Activated CD8-positive, alpha-beta memory T cell treated with anti-CD3 and anti-CD28 coated beads for 48 hours (primary cell): ENCODE results near the gene HOXC13.

ENCODE experiments used
- DNase-seq, 3 experiments: peaks; one replicate each; pipeline ENCODE4 v3.0.0-alpha.2; 2020; ENCODE audit warnings: low read depth in 2 of 3, low spot score in 2 of 3

Gene HOXC13

DNA sequence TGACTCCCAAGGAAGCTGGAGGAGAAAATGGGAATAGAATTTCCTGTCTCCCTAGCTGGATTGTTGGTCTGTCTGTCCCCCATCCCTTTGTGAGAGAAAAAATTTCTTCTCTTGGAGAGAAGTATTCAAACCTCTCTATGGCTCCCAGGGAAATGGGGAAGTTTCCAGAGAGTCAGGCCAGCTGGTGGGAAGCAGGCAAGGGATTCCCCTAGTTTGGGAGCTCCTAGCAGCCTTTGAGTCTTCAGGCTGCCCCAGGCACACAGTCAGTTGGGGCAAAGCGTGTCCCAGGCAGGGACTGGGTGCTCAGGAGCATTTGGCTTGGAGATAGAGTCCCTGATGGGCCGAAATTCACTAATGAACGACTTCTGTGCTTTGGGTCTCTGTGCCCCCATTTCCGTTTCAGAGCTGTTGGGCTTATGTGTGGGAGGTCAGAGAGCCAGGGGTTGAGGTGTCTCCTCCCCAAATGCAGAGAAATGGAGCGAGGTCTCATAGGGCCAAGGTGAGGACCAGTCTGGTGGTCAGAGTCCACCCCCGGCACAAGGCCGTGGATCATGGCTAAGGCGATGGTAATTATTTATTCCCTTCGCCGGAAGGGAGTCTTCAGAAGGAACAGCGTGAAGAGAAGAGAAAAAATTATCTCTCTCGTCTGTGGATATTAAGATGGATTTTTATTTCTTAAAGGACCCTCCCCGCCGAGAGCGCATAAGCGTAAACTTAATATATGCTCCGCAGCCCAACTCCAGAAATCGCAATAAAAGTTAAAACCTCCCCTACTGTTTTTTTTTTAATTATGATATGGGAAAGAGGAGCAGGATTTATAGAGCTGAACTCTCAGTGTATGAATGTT is 54.8 kb downstream of the HOXC13 start:
- no peak for DNase-seq

DNA sequence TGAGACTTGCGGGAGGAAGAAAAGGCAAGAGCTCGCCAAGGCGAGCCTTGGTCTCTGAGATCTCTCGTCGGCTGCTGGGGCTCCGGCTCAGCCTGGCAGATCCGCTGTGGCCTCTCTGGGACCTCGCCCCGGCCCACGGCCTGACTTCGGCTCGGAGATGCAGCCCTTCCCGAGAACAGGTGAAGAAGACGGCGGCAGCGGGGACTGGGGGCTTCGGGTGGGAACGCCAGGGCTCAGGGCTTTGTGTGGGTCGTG is 55.3 kb downstream of the HOXC13 start:
- DNase-seq = no peak

DNA sequence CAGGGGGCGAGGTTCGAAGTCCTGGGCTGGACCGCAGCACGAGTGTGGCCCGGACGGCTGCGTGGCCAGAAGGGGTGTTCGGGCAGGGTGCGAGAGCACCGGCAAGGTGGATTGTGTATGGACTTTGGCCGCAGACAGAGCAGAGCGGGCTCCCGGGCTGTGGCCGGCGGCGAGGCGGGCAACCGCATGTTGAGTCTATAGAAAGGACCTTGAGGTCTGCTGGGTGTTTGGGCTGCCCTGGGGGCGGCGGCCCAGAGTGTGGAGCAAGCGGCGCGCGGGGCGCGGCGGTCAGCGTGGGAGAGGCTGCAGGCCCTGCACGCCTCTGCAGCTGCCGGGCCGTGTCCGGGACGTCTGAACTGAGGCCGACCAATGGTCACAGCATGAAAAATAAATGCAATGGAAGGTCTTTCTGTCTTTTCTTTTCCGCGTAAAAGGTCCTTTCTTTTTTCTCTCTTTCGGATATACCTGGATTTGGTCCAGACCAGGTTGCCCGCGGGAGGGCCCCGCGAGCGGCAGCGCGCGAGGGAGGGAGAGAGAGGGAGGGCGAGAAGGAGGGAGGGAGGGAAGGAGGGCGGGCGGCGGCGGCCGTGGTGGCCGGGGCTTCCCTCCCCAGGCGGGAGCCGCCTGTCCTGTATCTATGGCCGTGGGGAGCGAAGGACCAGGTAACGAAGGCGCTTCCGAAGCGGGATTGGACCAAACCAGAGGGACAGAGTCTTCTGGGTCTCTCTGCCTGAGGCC is 55.8 kb downstream of the HOXC13 start:
- DNase-seq = no peak

DNA sequence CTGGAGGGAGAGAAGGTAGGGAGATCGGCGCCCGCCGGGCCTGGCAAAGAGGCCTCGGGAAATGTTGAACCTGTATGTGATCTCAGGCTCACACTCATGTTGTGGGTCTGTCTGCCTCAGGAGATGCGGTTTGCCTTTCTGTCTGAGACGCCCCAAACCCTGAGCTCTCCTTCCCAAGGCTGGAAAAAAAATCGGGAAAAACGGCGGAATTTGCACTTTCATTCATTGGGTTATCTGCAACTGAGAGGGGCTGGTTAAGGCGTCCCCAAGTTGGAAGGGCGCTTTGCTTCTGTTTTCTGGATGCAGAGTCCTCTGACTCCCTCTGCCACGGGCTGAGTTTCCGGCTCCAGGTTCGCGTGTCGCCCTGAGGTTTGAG is 56.4 kb downstream of the HOXC13 start:
- DNase-seq = no peak

DNA sequence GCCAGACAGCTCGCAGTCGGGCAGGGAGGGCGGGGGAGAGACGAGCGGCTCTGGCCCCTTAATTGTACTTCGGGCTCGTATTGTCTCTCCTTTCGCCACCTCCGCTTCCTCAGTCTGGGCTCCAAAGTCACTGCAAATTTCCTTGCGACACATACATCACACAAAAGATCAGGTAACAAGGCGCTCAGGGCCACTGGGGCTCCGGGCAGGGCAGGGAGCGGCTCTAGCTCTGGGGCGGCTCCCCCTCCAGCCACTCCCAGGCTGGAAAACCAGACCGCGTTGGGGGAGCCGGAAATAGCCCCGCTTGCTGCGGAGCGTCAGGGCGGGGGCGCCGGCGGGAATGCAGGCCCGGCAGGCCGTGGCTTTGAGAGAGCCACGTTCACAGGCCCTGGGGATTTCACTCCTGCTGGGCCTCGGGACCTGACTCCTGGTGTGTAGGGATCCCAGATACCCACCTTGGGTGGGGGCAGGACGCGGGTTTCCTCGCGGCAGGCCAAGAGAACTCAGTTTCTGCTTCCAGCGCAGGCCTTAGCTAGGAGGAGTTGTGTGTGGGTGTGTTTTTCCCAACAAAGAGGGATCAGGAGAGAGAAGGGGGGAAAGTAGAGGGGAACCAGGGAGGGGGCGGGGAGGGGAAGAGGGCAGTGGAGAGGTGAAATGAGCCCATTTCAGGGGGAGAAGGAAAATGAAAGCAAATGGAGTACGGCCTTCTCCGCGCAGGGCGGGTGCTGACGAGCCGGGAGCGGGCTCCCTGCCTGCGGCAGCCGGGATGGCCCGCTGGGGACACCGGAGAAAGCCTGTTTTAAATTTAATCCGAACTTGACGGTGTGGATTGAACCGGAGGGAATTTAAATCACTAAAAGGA is 57.0 kb downstream of the HOXC13 start:
- DNase-seq = no peak
